Neural cell (in vitro differentiated cells): Measurements from ENCODE around the gene ARPC4.

Experiments
- EP300 ChIP-seq: fragments of 450-650 bp; conservative IDR thresholded peaks from 2 replicates; pipeline ENCODE4 v1.6.1; 2014; ENCODE audit warnings: antibody characterized with exemption, mild to moderate bottlenecking, moderate library complexity; ENCODE audit not compliant: poor library complexity, severe bottlenecking
- POLR2AphosphoS5 ChIP-seq: IDR thresholded peaks from 2 replicates; pipeline ENCODE4 v1.6.1; 2012
- REST ChIP-seq: IDR thresholded peaks from 2 replicates; pipeline ENCODE4 v1.6.1; 2012; ENCODE audit warnings: borderline replicate concordance
- TF ChIP-seq, protein P1 (sequence below): fragments of 450-650 bp; IDR thresholded peaks from 2 replicates; pipeline ENCODE4 v1.5.1; 2014; ENCODE audit warnings: antibody characterized with exemption, mild to moderate bottlenecking, moderate library complexity; ENCODE audit not compliant: poor library complexity, severe bottlenecking

DNA sequence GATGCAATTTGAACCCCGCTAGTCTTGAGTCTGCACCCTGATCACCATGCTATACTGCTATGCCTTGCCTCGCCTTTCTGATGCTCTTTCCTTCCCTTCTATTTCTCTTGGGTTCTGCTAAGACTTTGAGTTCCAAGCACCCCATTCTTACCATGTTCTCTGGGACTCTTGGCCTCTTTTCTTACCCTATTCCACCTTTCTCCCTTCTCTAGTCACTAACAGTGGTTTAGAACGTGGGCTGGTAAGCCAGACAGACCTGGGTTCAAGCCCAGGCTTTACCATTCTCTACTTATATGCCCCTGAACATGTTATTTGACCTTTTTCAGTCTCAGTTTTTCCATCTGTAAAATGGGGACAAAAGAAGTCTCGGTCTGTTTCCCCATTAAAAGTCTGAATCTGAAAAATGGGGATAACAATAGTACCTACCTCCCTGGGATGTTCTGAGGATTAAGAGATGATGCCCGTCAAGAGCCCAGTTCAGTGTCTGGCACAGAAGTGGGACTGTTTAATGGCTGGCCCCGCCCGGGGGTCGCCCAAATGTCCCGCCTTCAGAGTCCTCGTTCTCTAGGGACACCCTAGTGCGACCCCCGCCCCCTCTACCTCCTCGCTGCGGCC is 985 bp upstream of the ARPC4 start:
- TF ChIP-seq, protein P1, sequence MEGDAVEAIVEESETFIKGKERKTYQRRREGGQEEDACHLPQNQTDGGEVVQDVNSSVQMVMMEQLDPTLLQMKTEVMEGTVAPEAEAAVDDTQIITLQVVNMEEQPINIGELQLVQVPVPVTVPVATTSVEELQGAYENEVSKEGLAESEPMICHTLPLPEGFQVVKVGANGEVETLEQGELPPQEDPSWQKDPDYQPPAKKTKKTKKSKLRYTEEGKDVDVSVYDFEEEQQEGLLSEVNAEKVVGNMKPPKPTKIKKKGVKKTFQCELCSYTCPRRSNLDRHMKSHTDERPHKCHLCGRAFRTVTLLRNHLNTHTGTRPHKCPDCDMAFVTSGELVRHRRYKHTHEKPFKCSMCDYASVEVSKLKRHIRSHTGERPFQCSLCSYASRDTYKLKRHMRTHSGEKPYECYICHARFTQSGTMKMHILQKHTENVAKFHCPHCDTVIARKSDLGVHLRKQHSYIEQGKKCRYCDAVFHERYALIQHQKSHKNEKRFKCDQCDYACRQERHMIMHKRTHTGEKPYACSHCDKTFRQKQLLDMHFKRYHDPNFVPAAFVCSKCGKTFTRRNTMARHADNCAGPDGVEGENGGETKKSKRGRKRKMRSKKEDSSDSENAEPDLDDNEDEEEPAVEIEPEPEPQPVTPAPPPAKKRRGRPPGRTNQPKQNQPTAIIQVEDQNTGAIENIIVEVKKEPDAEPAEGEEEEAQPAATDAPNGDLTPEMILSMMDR, result no peak
- TF ChIP-seq EP300, result no peak
- TF ChIP-seq REST, result no peak
- TF ChIP-seq POLR2AphosphoS5, result no peak
